NCI-H2171 treated with DMSO at 0.1 percent for 48 hours (cell line): ENCODE measurements around the gene PRKD3.
A peak's percentile ranks its signal among the peaks of the same experiment; 100 is the strongest.

Source experiments
- DNase-seq: peaks from one replicate; lab custom pipeline; 2025; lab: John Stamatoyannopoulos, UW

The PRKD3 gene

DNA sequence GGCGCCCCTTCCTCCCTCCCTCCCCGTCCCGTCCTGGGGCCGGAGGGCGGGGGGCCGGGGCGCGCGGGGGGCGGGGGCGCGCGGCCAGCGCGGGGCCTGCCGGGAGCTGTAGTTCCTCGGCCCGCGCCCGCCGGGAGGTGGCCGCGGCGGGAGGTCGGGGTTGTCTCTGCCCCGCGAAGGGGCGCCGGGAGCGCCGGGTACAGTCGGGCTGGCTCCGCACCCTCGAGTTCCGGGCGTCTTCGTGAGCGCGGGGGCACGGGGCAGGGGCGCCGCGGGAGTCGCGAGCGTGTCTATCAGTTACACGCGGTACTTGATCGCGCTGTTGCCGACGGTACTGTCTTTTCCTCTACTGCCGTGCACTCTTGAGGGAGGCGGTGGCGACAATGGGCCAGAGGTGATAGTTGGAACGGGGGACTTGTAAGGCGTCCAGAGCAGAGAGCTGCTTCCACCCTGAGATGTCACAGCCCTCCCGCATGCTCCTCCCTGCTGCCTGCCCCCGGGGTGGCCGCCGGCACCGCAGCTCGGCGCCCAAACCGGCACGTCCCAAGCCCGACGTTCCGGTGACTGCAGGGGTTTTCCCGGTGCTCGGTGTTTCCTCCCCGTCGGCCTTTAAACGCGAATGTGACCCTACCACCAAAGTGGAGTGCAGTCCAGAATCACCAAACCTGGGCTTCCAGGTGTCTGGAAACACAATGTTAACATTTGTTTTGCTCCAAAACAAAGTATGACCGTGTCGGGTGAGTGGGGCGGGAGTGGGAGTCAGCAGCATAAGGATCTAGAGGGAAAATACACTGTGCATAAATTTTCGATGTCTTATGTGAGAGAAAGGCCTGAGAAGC lies at the start of gene PRKD3:
TSS of gene PRKD3 (minus strand) at position 48 of the 839 bp plus-strand sequence. CDS start 8,309 bp downstream, outside the sequence.
- peak; percentile 67 for DNase-seq

DNA sequence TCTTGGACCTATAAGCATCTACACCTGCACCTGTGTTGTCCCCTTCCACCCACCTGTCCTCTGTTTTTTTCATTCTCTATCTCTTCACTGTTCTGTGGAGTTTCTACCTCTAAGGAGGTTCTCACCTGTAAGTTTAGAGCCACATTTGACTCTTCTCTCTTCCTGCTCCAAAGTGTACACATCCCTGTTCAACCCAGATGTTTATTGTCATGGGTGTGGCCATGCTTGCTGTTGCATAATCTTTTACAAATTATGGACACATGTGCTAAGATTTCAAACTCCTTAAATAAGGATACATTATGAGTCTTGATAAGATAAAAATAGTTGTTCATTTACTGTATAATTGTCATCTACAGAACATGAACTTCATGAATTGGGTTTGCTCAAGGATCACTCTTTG lies 47.4 kb upstream of the PRKD3 start:
- no peak for DNase-seq

DNA sequence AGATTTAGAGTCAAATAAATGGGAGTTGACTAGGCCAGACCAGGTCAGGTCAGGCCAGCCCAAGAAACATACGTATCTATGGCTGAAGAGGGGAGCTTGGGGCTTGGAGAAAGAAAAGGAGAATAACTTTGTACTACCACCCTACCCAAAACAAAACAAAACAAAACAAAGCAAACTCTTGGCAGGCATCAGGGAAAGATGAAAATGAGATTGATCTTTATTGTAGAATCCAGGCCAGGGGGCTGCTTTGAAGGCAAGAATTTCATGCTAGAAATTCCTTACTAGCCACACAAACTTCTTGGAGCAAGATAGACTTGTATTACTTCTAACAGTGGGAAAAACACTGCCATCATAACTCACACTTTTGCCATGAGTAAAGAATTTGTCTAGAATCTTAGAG lies 46.0 kb upstream of the PRKD3 start:
- DNase-seq = no peak

DNA sequence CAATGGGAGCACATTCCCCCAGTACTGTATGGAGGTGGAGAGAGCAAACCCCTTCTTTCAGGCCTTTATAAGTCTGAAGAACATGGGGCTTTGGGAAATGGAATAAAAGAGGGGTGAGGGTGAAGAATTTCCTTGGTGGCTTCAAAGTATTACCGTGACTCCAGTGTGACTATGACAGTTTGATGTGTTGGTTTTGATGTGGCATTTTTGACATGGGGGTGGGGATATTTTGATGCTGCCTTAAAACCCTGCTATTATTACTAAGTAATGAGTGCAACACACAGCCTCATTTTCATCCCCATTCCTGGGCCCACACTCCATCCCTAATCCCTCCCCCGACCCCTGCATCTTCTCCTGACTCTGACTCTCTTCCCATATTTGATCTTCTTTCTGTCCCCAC lies 43.4 kb upstream of the PRKD3 start:
- DNase-seq = no peak

DNA sequence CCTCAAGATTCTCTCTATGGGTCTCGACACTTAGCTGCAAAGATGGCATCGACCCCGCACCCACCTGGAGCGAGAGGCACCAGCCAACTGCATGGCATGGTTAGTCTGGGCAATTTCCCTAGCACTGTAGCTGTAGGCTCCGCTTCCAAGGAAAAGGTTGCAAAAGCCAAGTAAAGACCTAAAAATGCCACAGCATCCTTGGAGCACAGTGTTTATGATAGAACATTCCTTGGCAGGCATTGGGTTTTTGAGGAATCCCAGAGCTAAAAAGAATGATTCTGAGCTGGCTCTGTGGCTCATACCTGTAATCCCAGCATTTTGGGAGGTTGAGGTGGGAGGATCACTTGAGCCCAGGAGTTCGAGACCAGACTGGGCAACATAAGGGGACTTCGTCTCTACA lies 42.7 kb upstream of the PRKD3 start:
- no peak for DNase-seq

DNA sequence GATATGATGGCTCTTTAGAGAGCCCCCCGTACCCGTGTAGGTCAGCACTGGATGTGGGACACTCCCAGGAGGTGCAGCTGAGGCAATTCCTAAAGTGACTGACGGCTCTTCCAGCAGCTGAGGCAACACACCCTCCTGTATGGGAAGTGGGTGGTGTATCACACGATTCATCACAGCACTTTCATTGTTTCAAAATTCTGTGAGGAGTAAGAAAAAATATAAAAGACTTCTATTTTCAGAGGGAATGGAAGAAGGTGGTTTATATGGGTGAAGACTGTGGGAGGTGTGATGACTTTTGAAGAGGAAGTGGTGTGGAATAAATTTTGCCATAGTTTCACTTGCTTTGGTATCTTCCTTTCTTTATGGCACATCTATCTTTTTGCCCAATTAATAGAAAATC lies 42.1 kb upstream of the PRKD3 start:
- DNase-seq = no peak

DNA sequence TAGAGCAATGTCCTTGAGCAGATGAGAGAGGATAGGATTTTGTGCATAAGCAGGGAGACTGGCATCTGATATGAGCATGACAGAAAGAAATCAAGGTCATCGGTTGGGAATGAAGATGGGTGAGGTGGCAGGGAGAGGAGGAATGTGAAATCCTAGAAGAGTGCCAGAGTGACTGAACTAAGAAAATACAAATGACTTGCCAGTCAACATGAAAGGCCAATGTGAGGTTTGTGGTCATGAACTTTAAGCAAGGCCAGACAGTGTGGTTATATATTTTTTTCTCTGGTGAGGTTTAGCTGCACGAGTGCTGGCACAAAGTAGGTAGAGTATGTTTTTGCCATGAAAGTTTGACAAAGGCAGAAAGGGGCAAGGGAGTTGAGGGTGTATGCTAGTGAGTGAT lies 41.0 kb upstream of the PRKD3 start:
- no peak for DNase-seq

DNA sequence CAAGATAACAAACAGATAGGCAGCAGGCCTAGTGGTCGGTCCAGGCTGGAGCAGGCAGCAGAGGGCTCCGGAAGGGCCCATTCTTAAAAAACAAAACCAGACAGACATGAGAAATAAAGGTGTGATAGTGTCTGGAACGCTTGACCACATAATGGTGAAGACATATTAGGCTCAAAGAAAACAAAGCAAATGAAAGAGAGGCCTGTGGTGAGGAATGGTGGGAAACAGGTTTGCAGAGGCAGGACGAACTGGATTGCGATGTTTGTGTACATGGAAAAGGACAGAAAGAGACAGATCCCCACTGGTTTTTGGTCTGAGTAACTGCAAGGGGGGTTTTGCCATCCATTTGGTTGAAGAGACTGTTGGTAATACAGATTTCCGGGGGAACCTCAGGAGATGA lies 39.7 kb upstream of the PRKD3 start:
- no peak for DNase-seq

DNA sequence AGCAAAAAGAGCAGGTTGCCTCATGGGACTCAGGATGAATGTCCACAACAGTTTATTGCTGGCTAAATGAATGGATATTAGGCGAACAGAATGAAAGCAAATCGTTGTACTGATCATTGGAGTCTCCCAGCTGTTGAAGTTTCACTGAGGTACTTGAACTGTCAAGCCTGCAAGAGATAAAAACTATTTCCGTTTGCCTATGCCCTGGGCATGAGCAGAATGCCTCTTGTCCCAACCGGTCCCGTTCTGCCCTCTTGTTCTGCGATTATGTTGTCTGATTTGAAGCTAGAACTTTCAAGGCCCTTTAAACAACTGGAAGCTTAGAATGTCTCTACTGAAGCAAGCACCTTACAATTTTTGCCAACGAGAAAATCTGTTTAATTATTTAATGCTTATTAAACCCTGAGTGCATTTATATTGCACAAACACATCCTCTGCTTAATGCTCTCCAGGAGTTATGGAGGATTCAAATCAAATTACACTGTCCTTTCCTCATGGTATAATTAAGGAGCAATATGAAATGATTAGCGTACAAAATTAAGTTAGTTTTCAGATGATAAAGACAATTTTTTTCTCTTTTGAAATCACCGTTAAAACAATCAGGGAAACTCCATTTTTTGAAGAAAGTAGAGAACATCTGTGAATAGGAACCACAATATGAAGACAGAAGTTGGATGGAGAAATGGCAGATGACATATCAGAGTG lies 37.5 kb upstream of the PRKD3 start:
- DNase-seq = no peak

DNA sequence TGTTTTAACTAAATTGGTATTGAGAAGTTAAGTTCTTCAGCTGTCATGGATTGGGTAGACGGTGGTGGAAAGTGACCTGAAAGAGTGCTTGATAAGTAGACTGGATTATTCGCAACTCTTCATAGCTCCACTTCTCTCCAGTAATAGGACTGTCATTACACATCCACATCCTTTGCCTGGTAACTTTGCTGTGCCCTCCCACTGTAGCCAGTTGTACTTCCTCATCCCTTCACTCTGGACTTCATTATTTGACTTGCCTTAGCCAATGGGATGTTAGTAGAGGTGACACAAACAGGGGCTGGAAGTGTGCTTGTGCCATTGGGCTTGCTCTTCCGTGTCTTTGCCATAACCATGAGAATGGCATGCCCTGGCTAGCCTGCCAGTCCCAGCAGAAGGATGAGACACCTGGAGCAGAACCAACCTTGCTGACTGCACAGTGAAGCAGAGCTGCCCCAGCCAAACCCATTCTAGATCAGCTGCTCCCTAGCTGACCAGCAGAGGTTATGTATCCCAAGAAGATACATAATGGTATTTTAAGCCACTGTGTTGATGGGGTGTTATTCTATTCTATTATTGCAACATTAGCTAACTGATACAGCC lies 36.7 kb upstream of the PRKD3 start:
- DNase-seq = peak; percentile 3

DNA sequence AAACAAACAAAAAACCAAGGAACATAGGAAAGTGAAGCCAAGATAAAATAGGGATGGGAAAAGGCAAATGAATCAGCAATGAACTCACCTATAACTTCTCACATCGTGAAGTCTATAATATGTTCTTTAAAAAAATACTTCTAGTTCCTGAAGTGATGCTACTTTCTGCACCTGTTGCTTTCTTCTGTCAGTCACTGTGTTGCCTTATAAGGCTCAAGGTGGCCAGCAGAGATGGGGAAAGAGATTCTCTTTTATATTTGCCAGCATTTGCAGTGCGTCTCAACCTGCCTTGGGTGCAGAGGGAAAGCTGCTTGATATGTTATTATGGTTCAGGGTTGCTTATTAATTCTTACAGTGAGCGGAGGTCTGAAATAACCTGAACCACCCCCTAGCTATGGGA lies 33.8 kb upstream of the PRKD3 start:
- DNase-seq = no peak

DNA sequence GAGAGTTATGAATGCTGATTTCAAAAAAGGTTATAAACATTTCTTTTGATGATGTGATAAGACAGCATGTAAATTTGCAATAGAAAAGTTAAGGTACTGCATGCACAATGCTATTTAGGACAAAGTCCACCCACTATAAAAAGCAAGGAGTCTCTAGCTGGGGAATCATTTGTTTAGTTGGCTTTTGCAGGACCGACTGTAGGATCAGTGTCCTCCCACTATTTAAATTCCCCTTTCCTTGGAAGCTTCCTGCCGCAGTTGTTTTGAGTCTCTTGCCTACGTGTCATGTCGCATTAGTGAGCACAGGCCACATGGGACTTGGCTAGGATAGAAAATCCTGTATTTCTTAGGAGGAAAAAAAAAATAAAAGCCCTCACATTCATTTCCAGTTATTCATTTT lies 32.9 kb upstream of the PRKD3 start:
- no peak for DNase-seq

DNA sequence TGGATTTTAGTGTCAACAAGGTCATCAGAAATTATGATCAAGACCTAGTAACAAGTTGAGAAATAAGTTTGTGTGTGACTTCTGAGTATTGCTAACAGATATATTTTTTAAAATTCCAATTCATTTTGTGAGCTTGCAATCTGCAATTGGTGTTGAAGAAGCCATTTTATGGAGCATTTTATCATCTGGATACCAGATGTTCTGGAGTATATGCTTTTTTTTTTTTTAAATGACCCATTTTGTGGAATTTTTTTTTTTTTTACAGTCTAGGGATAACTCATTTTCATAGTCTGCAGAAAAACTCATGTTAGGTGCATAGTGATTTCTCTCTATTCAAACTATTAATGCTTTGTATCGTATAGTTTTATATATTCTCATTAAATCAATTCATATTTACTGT lies 32.4 kb upstream of the PRKD3 start:
- no peak for DNase-seq

DNA sequence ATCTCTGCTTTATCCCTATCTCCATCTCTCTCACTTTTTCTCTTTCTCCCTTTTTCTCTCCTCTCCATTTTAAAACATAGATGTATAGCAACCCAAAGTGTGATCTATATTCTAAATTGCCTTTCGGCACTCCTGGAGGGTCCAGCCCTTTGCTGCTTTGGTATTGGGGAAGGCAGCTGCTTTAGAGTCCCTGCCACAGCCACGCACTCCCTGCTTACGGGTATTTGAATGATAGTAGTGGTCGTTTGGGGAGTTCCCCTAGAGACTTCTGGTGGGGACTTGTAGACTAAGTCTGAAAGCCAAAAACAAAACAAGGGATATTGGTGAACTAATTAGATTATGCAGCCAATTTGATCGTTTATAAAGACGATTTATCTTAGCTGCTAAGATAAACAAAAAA lies 31.7 kb upstream of the PRKD3 start:
- no peak for DNase-seq

DNA sequence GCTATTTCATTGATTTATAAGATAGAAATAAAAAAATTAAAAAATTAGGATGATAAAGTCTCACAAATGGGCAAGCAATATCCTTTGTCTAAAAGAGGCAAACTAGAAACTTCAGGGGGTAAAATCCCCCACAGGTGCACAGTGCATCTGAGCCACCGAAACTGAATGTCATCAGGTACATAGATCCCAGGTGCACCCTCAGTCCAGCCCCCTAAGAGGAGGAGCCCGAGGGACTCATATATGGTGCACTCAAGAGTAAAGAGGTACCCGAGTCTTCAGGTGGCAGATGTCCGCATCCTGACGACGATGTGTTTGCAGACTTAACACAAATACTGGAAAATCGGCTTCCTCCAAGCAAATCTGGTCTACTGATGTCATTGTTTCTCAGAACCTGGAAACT lies 31.1 kb upstream of the PRKD3 start:
- DNase-seq = peak; percentile 49

DNA sequence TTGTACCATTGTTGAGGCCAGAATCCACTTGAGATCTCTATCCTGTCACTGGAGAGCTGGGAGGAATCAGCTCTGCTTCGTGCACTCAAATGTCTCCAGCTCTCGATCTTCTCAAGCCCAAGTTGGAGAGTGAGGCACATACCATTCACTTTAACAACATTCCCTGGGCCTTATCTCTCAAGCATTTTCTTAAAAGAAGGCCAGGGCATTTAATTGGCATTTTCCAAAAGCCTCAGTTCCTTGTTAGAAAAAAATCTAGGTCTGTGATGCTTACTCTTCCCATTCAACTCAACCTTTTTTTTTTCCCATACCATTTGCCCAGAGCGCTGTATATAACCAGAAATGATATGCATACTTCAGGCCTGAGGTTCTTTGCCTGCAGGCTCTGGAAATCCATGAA lies 29.9 kb upstream of the PRKD3 start:
- DNase-seq = no peak

DNA sequence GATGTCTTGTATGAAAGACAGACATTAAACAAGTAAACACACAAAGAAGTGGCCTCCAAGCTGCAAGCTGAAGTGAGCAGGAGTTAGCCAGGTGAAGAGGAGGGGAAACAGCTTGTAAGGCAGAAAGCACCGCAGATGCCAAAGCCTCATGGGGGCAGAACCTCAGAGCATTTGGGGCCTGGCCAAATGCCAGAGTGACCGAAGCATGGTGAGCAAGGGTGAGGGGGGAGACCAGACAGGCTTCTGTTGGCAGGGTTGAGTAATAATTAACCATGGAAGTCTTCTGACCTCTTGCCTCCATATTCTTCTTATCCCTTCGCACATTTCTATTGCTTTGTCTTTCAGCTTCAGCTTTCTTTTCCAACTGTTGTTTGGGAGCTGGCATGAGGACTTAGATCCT lies 25.4 kb upstream of the PRKD3 start:
- DNase-seq = peak; percentile 70

DNA sequence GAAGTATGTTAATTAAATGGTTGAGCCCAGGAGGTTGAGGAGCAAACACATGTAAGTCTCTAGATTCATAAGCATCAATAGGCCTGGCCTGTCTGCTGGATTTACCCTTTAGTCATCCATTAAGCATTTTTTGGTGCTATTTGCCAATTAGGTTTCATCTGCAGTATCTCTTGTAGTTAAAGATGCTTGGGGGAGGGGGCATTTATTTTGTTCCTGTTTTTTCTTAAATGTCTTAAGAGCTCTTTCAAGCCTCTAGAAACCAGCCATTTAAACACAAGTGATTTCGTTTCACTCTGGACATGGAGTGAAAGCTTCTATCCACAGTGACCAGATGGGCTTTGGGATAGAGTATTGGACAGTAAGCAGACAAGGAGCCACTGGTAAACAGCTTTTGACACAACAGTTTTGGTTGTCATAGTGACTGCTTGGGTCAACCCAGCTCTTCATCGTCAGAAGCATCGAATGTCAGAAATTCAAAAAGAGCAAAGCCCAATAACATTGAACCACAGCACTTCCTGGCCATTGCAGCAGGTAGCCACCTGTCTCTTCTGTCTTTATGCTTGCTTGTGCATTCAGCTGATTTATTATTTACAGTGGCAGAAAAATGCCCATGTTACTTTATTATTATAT lies 24.7 kb upstream of the PRKD3 start:
- DNase-seq = peak; percentile 24

DNA sequence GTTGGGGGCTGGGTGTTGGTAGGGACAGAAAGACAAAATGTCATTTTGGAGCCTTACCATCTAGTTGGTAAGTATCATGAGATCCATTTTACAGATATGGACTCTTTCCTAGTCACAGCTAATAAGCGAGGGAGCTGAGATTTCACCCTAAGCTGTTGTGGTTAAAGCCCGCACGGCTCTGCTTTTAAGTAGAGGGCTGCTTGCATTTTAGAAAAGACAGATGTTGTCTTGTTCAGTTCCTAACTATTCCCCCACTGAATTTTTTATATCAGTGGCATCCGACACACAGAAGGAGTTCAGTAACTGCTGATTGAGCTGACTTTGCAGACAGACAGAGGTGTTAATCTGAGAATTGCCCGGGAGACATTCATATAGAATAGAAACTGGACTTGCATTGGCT lies 23.5 kb upstream of the PRKD3 start:
- no peak for DNase-seq

DNA sequence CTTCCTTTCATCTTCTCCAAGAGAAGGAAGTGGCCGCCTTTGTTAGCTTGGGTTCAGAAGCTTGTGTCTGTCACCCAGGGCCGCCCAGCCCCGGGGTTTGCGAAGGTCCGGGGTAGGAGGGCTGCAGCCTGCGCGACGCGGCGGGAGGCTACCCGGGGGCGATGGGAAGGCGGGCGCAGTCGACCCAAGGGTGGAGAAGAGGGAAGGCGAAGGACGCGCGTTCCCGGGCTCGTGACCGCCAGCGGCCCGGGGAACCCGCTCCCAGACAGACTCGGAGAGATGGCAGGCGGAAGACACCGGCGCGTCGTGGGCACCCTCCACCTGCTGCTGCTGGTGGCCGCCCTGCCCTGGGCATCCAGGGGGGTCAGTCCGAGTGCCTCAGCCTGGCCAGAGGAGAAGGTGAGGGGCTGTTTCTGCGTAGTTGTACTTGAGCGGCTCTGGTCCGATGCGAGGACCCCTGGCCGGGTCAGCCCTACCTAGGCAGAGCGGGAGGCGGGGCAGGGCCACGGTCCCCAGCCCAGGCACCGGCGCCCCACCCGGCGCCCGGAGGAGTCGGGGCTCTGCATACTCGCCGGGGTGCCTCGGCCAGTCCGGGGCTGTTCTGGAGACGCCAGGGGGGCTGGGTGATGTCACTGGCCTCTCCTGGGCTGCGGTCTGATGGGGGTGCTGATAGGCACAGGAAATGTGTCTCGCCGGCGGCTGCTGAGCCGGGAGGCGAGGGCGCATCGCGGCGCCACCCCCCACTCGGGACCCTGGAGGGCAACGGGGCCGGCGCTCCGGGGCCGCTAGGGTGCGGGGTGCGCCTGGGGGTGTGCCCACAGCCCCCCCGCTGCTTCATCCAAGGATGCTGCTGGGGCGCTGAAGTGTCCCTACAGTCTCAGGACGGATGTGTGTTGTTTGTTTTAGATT lies 20.1 kb upstream of the PRKD3 start, which contains the start of gene QPCT:
TSS of gene QPCT (plus strand) at position 178 of the 909 bp plus-strand sequence. CDS start at position 280, 102 bp downstream.
- DNase-seq = no peak
